Measurements from ENCODE around the gene EAF2.

DNA sequence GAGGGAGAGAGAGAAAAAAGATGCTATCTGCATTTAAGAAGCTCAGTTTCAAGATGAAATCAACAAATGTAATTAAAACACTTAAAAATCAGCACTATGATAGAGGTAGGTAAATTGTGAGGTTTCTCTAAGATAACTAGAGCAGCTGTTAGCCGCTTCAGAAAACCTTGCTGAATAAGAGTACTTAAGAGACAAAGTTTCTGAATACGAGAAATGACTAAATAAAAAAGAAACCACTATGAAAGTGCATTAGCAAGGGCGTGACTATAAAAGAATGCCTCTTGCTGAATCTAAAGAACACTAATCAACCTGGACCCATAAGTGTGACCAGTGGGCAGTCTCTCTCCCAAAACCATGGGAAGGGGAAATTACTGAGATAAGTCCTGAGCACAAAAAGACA is 41.9 kb upstream of the EAF2 start:
- TF ChIP-seq CTCF (IDR thresholded peaks at IDR 0.05) (no peak), POLR2A (IDR thresholded peaks at IDR 0.05) (no peak), POLR2AphosphoS5 (IDR thresholded peaks at IDR 0.05) (no peak)

Measured in breast epithelium (tissue), 3 donors.